Fibroblast of lung (primary cell): Measurements from ENCODE around the gene CAAP1.

Experiments
- CTCF ChIP-seq, 2 donors: IDR thresholded peaks in 1 of 2; conservative IDR thresholded peaks in 1 of 2; 1 replicate in 1 of 2; 2 replicates in 1 of 2; pipeline ENCODE4 v1.5.1; 2011 to 2012; ENCODE audit warnings: low read length in 2 of 2, control low read depth in 1 of 2, inconsistent platforms in 1 of 2, low read depth in 1 of 2, mild to moderate bottlenecking in 1 of 2
- EZH2 ChIP-seq: IDR thresholded peaks from 2 replicates; pipeline ENCODE4 v1.5.1; 2012; ENCODE audit warnings: low read length, control low read depth, mild to moderate bottlenecking; ENCODE audit errors: missing control alignments

DNA sequence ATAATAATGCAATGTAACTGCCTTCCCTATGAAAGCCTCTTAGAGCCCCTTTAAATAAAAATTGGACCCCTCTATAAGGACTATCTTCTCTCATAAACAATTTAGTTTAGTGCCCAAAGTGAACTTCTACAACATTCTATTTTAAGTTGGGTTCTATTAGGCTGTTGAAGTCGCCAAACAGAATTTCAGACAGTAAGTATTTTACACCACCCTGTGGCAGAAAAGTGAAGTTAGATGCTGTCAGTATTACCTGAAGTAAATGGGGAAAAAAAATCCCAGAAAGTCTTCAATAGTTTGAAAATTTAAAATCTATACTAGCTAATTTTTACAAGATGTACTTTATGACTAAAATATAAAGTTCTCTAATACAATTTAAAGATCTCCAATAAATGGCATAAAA is 29.5 kb downstream of the CAAP1 start:
- TF ChIP-seq EZH2 (no peak), CTCF (conservative IDR thresholded peaks at IDR 0.05 in 1 of 2, IDR thresholded peaks at IDR 0.05 in 1 of 2; ENCODE audit: low read depth in 1 of 2, low read length in 2 of 2) (peak in 1 of 2 donors; percentile 38)
